Stimulated activated CD8-positive, alpha-beta memory T cell treated with anti-CD3 and anti-CD28 coated beads, Interleukin-2, amount 100 ng/mL, for 1 hour (primary cell): ENCODE results near the gene GBGT1.
A peak's percentile ranks its signal among the peaks of the same experiment; 100 is the strongest.
"Not testable (repeated sequence)": the region's sequence is repeated elsewhere in the genome, so short reads cannot be mapped to it uniquely, and the experiment has no call there.

ENCODE experiments used
- DNase-seq, 2 donors: peaks; one replicate each; pipeline ENCODE4 v3.0.0-alpha.2; 2020; ENCODE audit warnings: low read depth in 2 of 2

The GBGT1 gene

GRCh38 chr9:133163504-133164172 is at the start of gene GBGT1:
Gene GBGT1 (minus strand): TSS chr9:133163914. CDS start chr9:133162412, 1,502 bp downstream.
- DNase-seq: no peak

- DNase-seq: no peak
Observed at GRCh38 chr9:133210609-133211008, 46.9 kb upstream of the GBGT1 start.

- DNase-seq: no peak
Observed at GRCh38 chr9:133210202-133210532, 46.5 kb upstream of the GBGT1 start.

- DNase-seq: not testable (repeated sequence)
Observed at GRCh38 chr9:133209327-133210201, 45.9 kb upstream of the GBGT1 start.

GRCh38 chr9:133208880-133209300 is 45.2 kb upstream of the GBGT1 start, which contains the start of gene OBP2B:
Gene OBP2B (minus strand): TSS chr9:133209250. CDS start chr9:133209199, 51 bp downstream.
- DNase-seq: not testable (repeated sequence)

- DNase-seq: not testable (repeated sequence)
Observed at GRCh38 chr9:133208171-133208879, 44.6 kb upstream of the GBGT1 start.

GRCh38 chr9:133207540-133208170 is 43.9 kb upstream of the GBGT1 start:
- no peak for DNase-seq

GRCh38 chr9:133207021-133207531 is 43.4 kb upstream of the GBGT1 start:
- no peak for DNase-seq

- no peak for DNase-seq
Observed at GRCh38 chr9:133205996-133206931, 42.5 kb upstream of the GBGT1 start.

- not testable (repeated sequence) for DNase-seq
Observed at GRCh38 chr9:133205481-133205887, 41.8 kb upstream of the GBGT1 start.

- DNase-seq: no peak
Observed at GRCh38 chr9:133204993-133205336, 41.3 kb upstream of the GBGT1 start.

- DNase-seq: no peak
Observed at GRCh38 chr9:133204335-133204992, 40.8 kb upstream of the GBGT1 start.

GRCh38 chr9:133203506-133204075 is 39.9 kb upstream of the GBGT1 start:
- DNase-seq: no peak

- DNase-seq: no peak
Observed at GRCh38 chr9:133202688-133203453, 39.2 kb upstream of the GBGT1 start.

GRCh38 chr9:133202145-133202513 is 38.4 kb upstream of the GBGT1 start:
- DNase-seq: no peak

- DNase-seq: no peak
Observed at GRCh38 chr9:133201424-133202144, 37.9 kb upstream of the GBGT1 start.

- DNase-seq: no peak
Observed at GRCh38 chr9:133200631-133201030, 36.9 kb upstream of the GBGT1 start.

GRCh38 chr9:133199648-133200321 is 36.1 kb upstream of the GBGT1 start:
- peak in 1 of 2 donors; percentile 5 for DNase-seq
